CD4-positive, alpha-beta memory T cell (primary cell): ENCODE measurements around the gene KISS1R. TPM values are rescaled to one million over a fixed set of nuclear protein-coding genes. Genes with fewer than 3 reads are reported as not detected.

Experiments
- CTCF ChIA-PET: fragments of 350-600 bp; sonication (Branson Sonifier 250); formaldehyde crosslinking; loops from one replicate; lab custom pipeline; 2021; ENCODE audit warnings: inconsistent platforms; ENCODE audit not compliant: partially characterized antibody; lab: Charles Lee
- POLR2A ChIA-PET: fragments of 350-600 bp; sonication (Branson Sonifier 250); formaldehyde crosslinking; loops from one replicate; lab custom pipeline; 2021; ENCODE audit not compliant: partially characterized antibody; lab: Charles Lee
- DNase-seq, 5 donors: peaks; one replicate each; pipeline versions ENCODE4 v3.0.0 to v3.0.0-alpha.2; 2020 to 2022; ENCODE audit warnings: mixed read lengths in 1 of 5
- H3K27ac ChIP-seq: one replicate; pipeline ENCODE4 v1.7.0; 2013; ENCODE audit warnings: low read depth, low read length
- H3K27me3 ChIP-seq: 2 replicates; pipeline ENCODE4 v1.7.0; 2013; ENCODE audit warnings: mild to moderate bottlenecking, low read length, moderate library complexity; ENCODE audit not compliant: insufficient read depth
- H3K36me3 ChIP-seq: 2 replicates; pipeline ENCODE4 v1.7.0; 2013; ENCODE audit warnings: mild to moderate bottlenecking, low read length, moderate library complexity; ENCODE audit not compliant: insufficient read depth
- H3K4me1 ChIP-seq: 2 replicates; pipeline ENCODE4 v1.7.0; 2013; ENCODE audit warnings: mild to moderate bottlenecking, low read length, moderate library complexity; ENCODE audit not compliant: insufficient read depth
- H3K4me3 ChIP-seq, 2 donors: one replicate each; pipeline ENCODE4 v1.7.0; 2013; ENCODE audit warnings: low read length in 2 of 2, mild to moderate bottlenecking in 1 of 2
- H3K9me3 ChIP-seq, 2 donors: one replicate each; pipeline ENCODE4 v1.7.0; 2013; ENCODE audit warnings: low read length in 2 of 2, control low read depth in 1 of 2; ENCODE audit not compliant: control insufficient read depth in 1 of 2
- H3K27ac Mint-ChIP-seq, 7 donors: one replicate each; pipeline ENCODE4 v1.8.0; 2020 to 2021; ENCODE audit warnings: mixed read lengths in 7 of 7, mild to moderate bottlenecking in 6 of 7, inconsistent platforms in 3 of 7, moderate library complexity in 3 of 7
- H3K27me3 Mint-ChIP-seq, 2 donors: one replicate each; pipeline ENCODE4 v1.8.0; 2020 to 2021; ENCODE audit warnings: mixed read lengths in 2 of 2
- H3K36me3 Mint-ChIP-seq, 2 donors: one replicate each; pipeline ENCODE4 v1.8.0; 2020 to 2021; ENCODE audit warnings: mixed read lengths in 2 of 2, inconsistent platforms in 1 of 2, mild to moderate bottlenecking in 1 of 2
- H3K4me1 Mint-ChIP-seq, 4 donors: one replicate each; pipeline ENCODE4 v1.8.0; 2020 to 2021; ENCODE audit warnings: mixed read lengths in 4 of 4, mild to moderate bottlenecking in 1 of 4
- H3K4me3 Mint-ChIP-seq, 8 donors: one replicate each; pipeline ENCODE4 v1.8.0; 2020 to 2021; ENCODE audit warnings: mixed read lengths in 8 of 8, mild to moderate bottlenecking in 7 of 8, moderate library complexity in 6 of 8, inconsistent platforms in 3 of 8
- H3K9me3 Mint-ChIP-seq, 8 donors: one replicate each; pipeline ENCODE4 v1.8.0; 2020 to 2021; ENCODE audit warnings: mixed read lengths in 8 of 8, mild to moderate bottlenecking in 5 of 8, inconsistent platforms in 3 of 8, moderate library complexity in 1 of 8
- intact Hi-C: fragments of 100-400 bp; cut with micrococcal nuclease; formaldehyde crosslinking; loops from one replicate; pipeline ENCODE4 v1.15.1; 2023
- polyA plus RNA-seq, 2 donors: library from polyadenylated mRNA; unstranded; fragments of 300-500 nt; fragmentation: Illumina TruSeq; gene quantifications; one replicate each; pipeline ENCODE4 v1.2.3, GENCODE V29; 2021
- total RNA-seq, 2 experiments: library from RNA; stranded (reverse); gene quantifications; one replicate each; pipeline ENCODE4 v1.2.3, GENCODE V29; 2021

KISS1R gene
- total and polyA plus RNA-seq, 4 experiments from 2014 or later: 0.59 to 1.2 (median 0.69) TPM

DNA sequence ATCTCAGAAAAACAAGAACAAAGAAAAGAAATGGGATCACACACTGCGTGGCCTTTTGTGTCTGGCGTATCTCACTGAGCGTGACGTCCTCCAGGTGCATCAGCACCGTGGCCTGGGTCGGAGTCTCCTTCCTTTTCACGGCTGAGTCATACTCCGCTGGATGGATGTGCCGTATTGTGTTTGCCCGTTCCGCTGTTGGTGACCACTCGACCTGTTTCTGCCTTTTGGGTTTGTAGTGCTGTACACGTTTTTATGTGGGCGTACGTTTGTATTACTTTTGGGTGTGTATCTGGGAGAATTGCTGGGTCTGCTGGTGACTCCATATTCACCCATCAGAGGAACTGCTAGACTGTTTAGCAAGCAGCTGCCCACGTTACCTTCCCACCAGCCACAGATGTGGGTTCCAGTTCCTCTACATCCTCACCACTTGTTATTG is 20.1 kb downstream of the KISS1R start:
- ChIA-PET POLR2A (interaction anchor here (1.9 kb wide), 1 partner anchor 13 kb away, joined by 6 read pairs; no protein-coding TSS in a partner anchor), CTCF (interaction anchor here (1.5 to 1.8 kb wide), 2 partner anchors 13 to 47 kb away, joined by 5 to 6 read pairs; partner anchors contain the start of gene WDR18)
- Mint-ChIP-seq H3K27me3 (no peaks in the 10 kb centered on the region), H3K4me3 (peak overlapping the region in 4 of 8 donors; percentile 13 to 77 (median 36)), H3K9me3 (peaks cover 0 to 2% (median 0%) of the 10 kb centered on the region in 8 donors), H3K27ac (peak overlapping the region in 6 of 7 donors; percentile 22 to 86 (median 62)), H3K4me1 (peaks cover 14 to 38% (median 29%) of the 10 kb centered on the region in 4 donors), H3K36me3 (peaks cover 0 to 1% of the 10 kb centered on the region in 2 donors)
- H3K27me3 ChIP-seq: no peaks in the 10 kb centered on the region
- DNase-seq: peak in 4 of 5 donors; percentile 35 to 57 (median 50)
- no peaks in the 10 kb centered on the region for H3K36me3 ChIP-seq
- no peaks in the 10 kb centered on the region for H3K9me3 ChIP-seq
- H3K4me3 ChIP-seq: no peak overlapping the region
- peaks cover 38% of the 10 kb centered on the region for H3K4me1 ChIP-seq
- H3K27ac ChIP-seq: no peak overlapping the region
- intact Hi-C loops: no loop called here

- Histone ChIP-seq H3K4me1 (peaks cover 27% of the 10 kb centered on the region), H3K27ac (no peak overlapping the region), H3K9me3 (no peaks in the 10 kb centered on the region), H3K36me3 (no peaks in the 10 kb centered on the region), H3K27me3 (no peaks in the 10 kb centered on the region), H3K4me3 (no peak overlapping the region)
- no peaks in the 10 kb centered on the region for H3K27me3 Mint-ChIP-seq
- intact Hi-C loops: no loop called here
- H3K9me3 Mint-ChIP-seq: peaks cover 0 to 2% (median 0%) of the 10 kb centered on the region in 8 donors
- H3K4me3 Mint-ChIP-seq: peak overlapping the region in 1 of 8 donors; percentile 52
- POLR2A ChIA-PET: interaction anchor here (1.1 kb wide), 1 partner anchor 254 kb away, joined by 3 read pairs; no protein-coding TSS in a partner anchor
- H3K27ac Mint-ChIP-seq: peak overlapping the region in 3 of 7 donors; percentile 23 to 38 (median 36)
- H3K4me1 Mint-ChIP-seq: peaks cover 14 to 32% (median 25%) of the 10 kb centered on the region in 4 donors
- no peaks in the 10 kb centered on the region for H3K36me3 Mint-ChIP-seq
- CTCF ChIA-PET: interaction anchor here (0.9 to 1.8 kb wide), 4 partner anchors 15 to 46 kb away, joined by 4 to 6 read pairs (median 4); partner anchors contain the start of gene WDR18
- no peak for DNase-seq
These were observed 21.2 kb downstream of the KISS1R start for GRCh38 chr19:938233-938923.

GRCh38 chr19:939439-939838 is 22.3 kb downstream of the KISS1R start:
- no peak overlapping the region for H3K4me3 ChIP-seq
- Mint-ChIP-seq H3K27me3 (no peaks in the 10 kb centered on the region), H3K9me3 (peaks cover 0 to 2% (median 0%) of the 10 kb centered on the region in 8 donors), H3K36me3 (no peaks in the 10 kb centered on the region), H3K4me3 (peak overlapping the region in 3 of 8 donors; percentile 38 to 80 (median 74)), H3K4me1 (peaks cover 14 to 32% (median 25%) of the 10 kb centered on the region in 4 donors), H3K27ac (peak overlapping the region in 4 of 7 donors; percentile 47 to 78 (median 69))
- no peaks in the 10 kb centered on the region for H3K36me3 ChIP-seq
- H3K9me3 ChIP-seq: no peaks in the 10 kb centered on the region
- no peaks in the 10 kb centered on the region for H3K27me3 ChIP-seq
- POLR2A ChIA-PET: interaction anchor here (1.1 kb wide), 1 partner anchor 253 kb away, joined by 3 read pairs; no protein-coding TSS in a partner anchor
- CTCF ChIA-PET: interaction anchor here (1.0 kb wide), 1 partner anchor 31 kb away, joined by 4 read pairs; no protein-coding TSS in a partner anchor
- H3K27ac ChIP-seq: no peak overlapping the region
- peaks cover 21% of the 10 kb centered on the region for H3K4me1 ChIP-seq
- DNase-seq: no peak
- intact Hi-C loops: no loop called here

DNA sequence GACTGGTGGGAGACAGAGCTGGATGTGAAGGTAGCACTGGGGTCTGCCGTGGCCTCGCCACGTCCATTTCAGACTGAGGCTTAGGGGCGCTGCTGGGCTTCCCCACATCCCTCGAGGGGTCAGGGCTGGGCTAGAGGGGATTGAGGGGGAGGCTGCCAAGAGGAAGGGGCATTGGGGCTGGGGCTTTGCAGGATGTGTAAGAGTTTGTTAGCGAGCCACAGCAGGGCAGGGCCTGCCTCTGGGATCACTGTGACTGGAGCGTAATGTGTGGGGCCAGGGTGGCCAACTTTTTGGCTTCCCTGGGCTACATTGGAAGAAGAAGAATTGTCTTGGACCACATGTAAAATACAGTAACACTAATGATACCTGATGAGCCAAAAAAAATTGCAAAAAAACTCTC is 22.8 kb downstream of the KISS1R start:
- Mint-ChIP-seq H3K4me1 (peaks cover 14 to 32% (median 25%) of the 10 kb centered on the region in 4 donors), H3K36me3 (no peaks in the 10 kb centered on the region), H3K4me3 (peak overlapping the region; percentile 63 to 83 (median 76)), H3K9me3 (peaks cover 0 to 2% (median 0%) of the 10 kb centered on the region in 8 donors), H3K27ac (peak overlapping the region in 6 of 7 donors; percentile 72 to 91 (median 80)), H3K27me3 (no peaks in the 10 kb centered on the region)
- POLR2A ChIA-PET: interaction anchor here (0.9 kb wide), 1 partner anchor 45 kb away, joined by 3 read pairs; the partner anchor contains the start of gene WDR18
- Histone ChIP-seq H3K9me3 (no peaks in the 10 kb centered on the region), H3K4me1 (peaks cover 21% of the 10 kb centered on the region), H3K27ac (no peak overlapping the region), H3K27me3 (no peaks in the 10 kb centered on the region), H3K36me3 (no peaks in the 10 kb centered on the region), H3K4me3 (no peak overlapping the region)
- intact Hi-C loops: loop anchor here (2.0 kb wide), 1 partner anchor 15 kb away; no protein-coding TSS in a partner anchor
- CTCF ChIA-PET: no interaction called here
- no peak for DNase-seq

GRCh38 chr19:940591-941291 is 23.6 kb downstream of the KISS1R start:
- Histone ChIP-seq H3K36me3 (no peaks in the 10 kb centered on the region), H3K27ac (peak overlapping the region; percentile 43), H3K9me3 (no peaks in the 10 kb centered on the region), H3K27me3 (no peaks in the 10 kb centered on the region), H3K4me1 (peaks cover 21% of the 10 kb centered on the region), H3K4me3 (peak overlapping the region; percentile 29 to 38)
- Mint-ChIP-seq H3K27ac (peak overlapping the region; percentile 72 to 91 (median 81)), H3K4me3 (peak overlapping the region; percentile 63 to 83 (median 78)), H3K9me3 (peaks cover 0 to 2% (median 0%) of the 10 kb centered on the region in 8 donors), H3K4me1 (peaks cover 14 to 32% (median 23%) of the 10 kb centered on the region in 4 donors), H3K36me3 (no peaks in the 10 kb centered on the region), H3K27me3 (no peaks in the 10 kb centered on the region)
- CTCF ChIA-PET: interaction anchor here (1.0 kb wide), 1 partner anchor 77 kb away, joined by 4 read pairs; no protein-coding TSS in a partner anchor
- DNase-seq: peak; percentile 70 to 83 (median 72)
- intact Hi-C loops: loop anchor here (2.0 kb wide), 1 partner anchor 16 kb away; no protein-coding TSS in a partner anchor
- POLR2A ChIA-PET: interaction anchor here (0.9 to 1.7 kb wide), 3 partner anchors 8 to 44 kb away, joined by 3 to 6 read pairs (median 3); partner anchors contain the start of gene WDR18

- Histone ChIP-seq H3K4me1 (peaks cover 21% of the 10 kb centered on the region), H3K36me3 (no peaks in the 10 kb centered on the region), H3K4me3 (peak overlapping the region; percentile 29 to 38), H3K9me3 (no peaks in the 10 kb centered on the region), H3K27ac (peak overlapping the region; percentile 5), H3K27me3 (no peaks in the 10 kb centered on the region)
- Mint-ChIP-seq H3K4me1 (peaks cover 14 to 32% (median 23%) of the 10 kb centered on the region in 4 donors), H3K9me3 (peaks cover 0 to 2% (median 0%) of the 10 kb centered on the region in 8 donors), H3K4me3 (peak overlapping the region; percentile 60 to 79 (median 72)), H3K36me3 (no peaks in the 10 kb centered on the region), H3K27me3 (no peaks in the 10 kb centered on the region), H3K27ac (peak overlapping the region in 6 of 7 donors; percentile 60 to 81 (median 72))
- ChIA-PET CTCF (interaction anchor here (1.0 kb wide), 1 partner anchor 78 kb away, joined by 4 read pairs; no protein-coding TSS in a partner anchor), POLR2A (interaction anchor here (1.4 to 1.7 kb wide), 2 partner anchors 9 to 18 kb away, joined by 3 to 6 read pairs; no protein-coding TSS in a partner anchor)
- intact Hi-C loops: loop anchor here (2.0 kb wide), 1 partner anchor 17 kb away; no protein-coding TSS in a partner anchor
- DNase-seq: no peak
These were observed 24.4 kb downstream of the KISS1R start for GRCh38 chr19:941292-942132.
